ENCODE measurements around the gene SOX8. TPM values are rescaled to one million over a fixed set of nuclear protein-coding genes. Genes with fewer than 3 reads are reported as not detected.

SOX8 gene
- total RNA-seq, 1 donor from 2014 or later: 4.3 TPM

DNA sequence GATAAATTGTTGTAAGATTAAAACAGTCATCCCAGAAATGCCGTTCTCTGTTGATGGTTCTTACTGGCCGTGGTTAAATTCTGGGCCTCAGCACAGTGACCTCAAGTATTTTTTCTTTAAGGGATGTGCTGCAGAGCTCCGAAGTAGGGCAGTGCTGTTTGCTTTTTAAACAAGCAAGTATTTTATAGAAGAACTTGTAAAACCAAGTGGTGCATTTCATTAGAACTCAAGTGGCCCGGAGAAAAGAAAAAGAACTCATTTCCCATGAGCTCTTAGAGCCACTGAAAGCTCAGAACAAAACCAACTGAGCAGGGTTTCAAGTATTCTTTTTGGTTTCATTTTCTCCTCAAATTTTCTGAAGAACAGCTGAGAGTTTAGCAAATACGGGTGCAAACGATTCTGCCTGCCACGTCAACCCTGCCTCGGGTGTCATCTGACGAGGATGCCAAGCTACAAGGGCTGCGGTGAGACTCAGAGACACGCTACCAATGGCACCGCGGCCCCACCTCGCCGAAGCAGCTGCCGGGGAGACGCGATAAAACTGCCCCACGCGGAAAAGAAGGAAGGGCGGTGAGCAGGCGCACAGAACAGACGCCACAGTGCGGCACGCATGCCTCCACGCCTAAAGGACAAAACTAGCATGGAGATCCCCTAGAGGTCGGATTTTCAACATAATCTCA, 17.1 kb upstream of the SOX8 start:
- peak overlapping the region; percentile 2 for H3K4me3 Mint-ChIP-seq (ENCODE audit: unreplicated experiment)
- H3K9me3 Mint-ChIP-seq (ENCODE audit: unreplicated experiment): no peaks in the 10 kb centered on the region
- TF ChIP-seq, protein P1, sequence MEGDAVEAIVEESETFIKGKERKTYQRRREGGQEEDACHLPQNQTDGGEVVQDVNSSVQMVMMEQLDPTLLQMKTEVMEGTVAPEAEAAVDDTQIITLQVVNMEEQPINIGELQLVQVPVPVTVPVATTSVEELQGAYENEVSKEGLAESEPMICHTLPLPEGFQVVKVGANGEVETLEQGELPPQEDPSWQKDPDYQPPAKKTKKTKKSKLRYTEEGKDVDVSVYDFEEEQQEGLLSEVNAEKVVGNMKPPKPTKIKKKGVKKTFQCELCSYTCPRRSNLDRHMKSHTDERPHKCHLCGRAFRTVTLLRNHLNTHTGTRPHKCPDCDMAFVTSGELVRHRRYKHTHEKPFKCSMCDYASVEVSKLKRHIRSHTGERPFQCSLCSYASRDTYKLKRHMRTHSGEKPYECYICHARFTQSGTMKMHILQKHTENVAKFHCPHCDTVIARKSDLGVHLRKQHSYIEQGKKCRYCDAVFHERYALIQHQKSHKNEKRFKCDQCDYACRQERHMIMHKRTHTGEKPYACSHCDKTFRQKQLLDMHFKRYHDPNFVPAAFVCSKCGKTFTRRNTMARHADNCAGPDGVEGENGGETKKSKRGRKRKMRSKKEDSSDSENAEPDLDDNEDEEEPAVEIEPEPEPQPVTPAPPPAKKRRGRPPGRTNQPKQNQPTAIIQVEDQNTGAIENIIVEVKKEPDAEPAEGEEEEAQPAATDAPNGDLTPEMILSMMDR (IDR thresholded peaks at IDR 0.05; ENCODE audit: unreplicated experiment): no peak
- H3K27ac Mint-ChIP-seq (ENCODE audit: unreplicated experiment): no peak overlapping the region
- H3K4me1 Mint-ChIP-seq (ENCODE audit: unreplicated experiment): peaks cover 12% of the 10 kb centered on the region
- H3K27me3 Mint-ChIP-seq (ENCODE audit: unreplicated experiment): peaks cover 11% of the 10 kb centered on the region
- DNase-seq (ENCODE audit: low spot score): no peak
- H3K36me3 Mint-ChIP-seq (ENCODE audit: low read depth, unreplicated experiment): peaks cover 24% of the 10 kb centered on the region

DNA sequence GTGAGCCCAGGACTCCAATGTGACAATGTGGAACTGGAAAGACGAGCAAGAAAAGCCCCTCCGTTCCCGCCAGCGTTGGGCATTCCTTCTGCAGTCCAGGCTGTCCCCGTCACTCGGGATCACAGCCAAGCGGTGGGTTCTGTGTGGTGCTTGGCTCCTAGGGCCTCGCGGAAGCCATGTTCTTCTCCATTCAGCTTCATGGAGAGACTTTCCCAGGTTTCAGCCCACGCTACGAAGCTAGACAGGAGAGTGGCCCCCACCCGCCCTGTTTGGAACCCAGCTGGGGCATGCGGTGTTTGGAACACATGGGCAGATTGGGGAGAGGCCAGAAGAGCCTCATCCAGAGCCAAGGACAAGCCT, 16.6 kb upstream of the SOX8 start:
- TF ChIP-seq, protein P1 (IDR thresholded peaks at IDR 0.05; ENCODE audit: unreplicated experiment): no peak
- H3K9me3 Mint-ChIP-seq (ENCODE audit: unreplicated experiment): no peaks in the 10 kb centered on the region
- no peak overlapping the region for H3K27ac Mint-ChIP-seq (ENCODE audit: unreplicated experiment)
- H3K36me3 Mint-ChIP-seq (ENCODE audit: low read depth, unreplicated experiment): peaks cover 24% of the 10 kb centered on the region
- peaks cover 7% of the 10 kb centered on the region for H3K27me3 Mint-ChIP-seq (ENCODE audit: unreplicated experiment)
- H3K4me1 Mint-ChIP-seq (ENCODE audit: unreplicated experiment): peaks cover 12% of the 10 kb centered on the region
- no peak for DNase-seq (ENCODE audit: low spot score)
- H3K4me3 Mint-ChIP-seq (ENCODE audit: unreplicated experiment): peak overlapping the region; percentile 77

DNA sequence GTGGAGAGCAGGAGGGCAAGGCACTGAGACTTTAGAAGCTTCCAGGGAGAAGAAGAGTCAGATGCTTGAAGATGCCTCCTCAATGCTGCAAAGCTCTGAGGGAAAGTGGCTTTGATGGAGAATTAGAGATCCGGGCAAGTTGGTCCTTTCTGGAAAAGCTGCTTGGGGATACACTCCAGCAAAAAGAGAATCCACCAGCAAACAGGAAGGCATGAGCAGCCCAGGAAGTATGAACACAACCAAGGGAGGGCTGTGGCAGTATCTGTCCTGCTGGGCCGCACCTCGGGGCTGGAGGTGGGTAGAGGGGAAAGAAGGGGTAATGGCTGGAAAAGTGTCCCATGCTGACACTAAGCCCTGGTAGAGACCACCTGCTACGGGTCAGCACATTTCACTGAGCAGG, 16.1 kb upstream of the SOX8 start:
- Mint-ChIP-seq H3K4me3 (ENCODE audit: unreplicated experiment) (peak overlapping the region; percentile 77), H3K9me3 (ENCODE audit: unreplicated experiment) (no peaks in the 10 kb centered on the region)

DNA sequence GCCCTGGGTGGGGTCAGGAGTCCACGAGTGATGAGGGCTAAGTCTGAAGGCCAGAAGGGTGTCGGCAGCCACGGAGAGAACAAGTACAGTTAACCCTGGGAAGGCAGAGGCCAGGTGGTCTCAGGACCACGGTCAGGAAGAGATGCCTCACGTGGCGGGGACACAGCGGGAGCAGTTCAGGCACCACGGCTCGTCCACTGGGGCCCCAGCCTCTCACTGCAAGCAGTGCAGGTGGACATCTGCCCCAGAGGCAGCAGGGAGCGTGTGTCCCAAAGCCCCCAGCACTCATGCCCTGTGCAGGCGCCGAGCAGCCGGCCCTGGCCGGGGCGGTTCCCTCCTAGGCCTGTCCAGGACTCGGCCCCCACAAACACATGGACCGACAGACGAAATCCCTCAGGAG, 15.5 kb upstream of the SOX8 start:
- TF ChIP-seq, protein P1 (IDR thresholded peaks at IDR 0.05; ENCODE audit: unreplicated experiment): no peak
- no peak for DNase-seq (ENCODE audit: low spot score)
- Mint-ChIP-seq H3K27me3 (ENCODE audit: unreplicated experiment) (peaks cover 7% of the 10 kb centered on the region), H3K4me3 (ENCODE audit: unreplicated experiment) (peak overlapping the region; percentile 77), H3K9me3 (ENCODE audit: unreplicated experiment) (no peaks in the 10 kb centered on the region), H3K4me1 (ENCODE audit: unreplicated experiment) (peaks cover 12% of the 10 kb centered on the region), H3K27ac (ENCODE audit: unreplicated experiment) (no peak overlapping the region), H3K36me3 (ENCODE audit: low read depth, unreplicated experiment) (peaks cover 24% of the 10 kb centered on the region)

More for the DNA sequence above, 16.1 kb upstream of the SOX8 start:
- no peak overlapping the region for H3K27ac Mint-ChIP-seq (ENCODE audit: unreplicated experiment)
- TF ChIP-seq, protein P1 (IDR thresholded peaks at IDR 0.05; ENCODE audit: unreplicated experiment): no peak
- H3K4me1 Mint-ChIP-seq (ENCODE audit: unreplicated experiment): peaks cover 12% of the 10 kb centered on the region
- peaks cover 24% of the 10 kb centered on the region for H3K36me3 Mint-ChIP-seq (ENCODE audit: low read depth, unreplicated experiment)
- no peak for DNase-seq (ENCODE audit: low spot score)
- peaks cover 7% of the 10 kb centered on the region for H3K27me3 Mint-ChIP-seq (ENCODE audit: unreplicated experiment)

DNA sequence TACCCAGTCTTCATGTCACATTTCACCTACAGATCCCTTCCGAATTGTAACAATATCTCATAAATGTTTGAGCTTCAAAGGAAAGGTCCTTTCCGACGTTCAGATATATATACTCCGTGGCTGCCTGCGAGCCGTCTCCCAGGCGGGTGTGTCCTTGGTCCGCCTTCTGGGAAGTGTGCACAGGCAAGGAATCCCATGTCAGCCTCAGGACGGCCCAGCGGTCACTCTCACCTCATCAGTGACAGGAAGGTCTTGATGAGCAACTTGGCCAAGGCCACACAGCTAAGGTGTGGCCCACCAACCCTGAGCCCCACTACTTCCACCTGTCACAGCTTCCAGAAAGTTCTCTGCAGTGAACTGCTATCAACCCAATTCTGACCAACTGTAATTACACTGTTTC, 15.1 kb upstream of the SOX8 start:
- DNase-seq (ENCODE audit: low spot score): no peak
- Mint-ChIP-seq H3K4me3 (ENCODE audit: unreplicated experiment) (no peak overlapping the region), H3K27ac (ENCODE audit: unreplicated experiment) (no peak overlapping the region), H3K36me3 (ENCODE audit: low read depth, unreplicated experiment) (peaks cover 24% of the 10 kb centered on the region), H3K9me3 (ENCODE audit: unreplicated experiment) (no peaks in the 10 kb centered on the region), H3K27me3 (ENCODE audit: unreplicated experiment) (peaks cover 7% of the 10 kb centered on the region), H3K4me1 (ENCODE audit: unreplicated experiment) (peaks cover 12% of the 10 kb centered on the region)
- TF ChIP-seq, protein P1 (IDR thresholded peaks at IDR 0.05; ENCODE audit: unreplicated experiment): no peak
